Osteoblast (primary cell): Measurements from ENCODE around the gene VKORC1L1. TPM values are rescaled to one million over a fixed set of nuclear protein-coding genes. Genes with fewer than 3 reads are reported as not detected.
"Not testable (repeated sequence)": the region's sequence is repeated elsewhere in the genome, so short reads cannot be mapped to it uniquely, and the experiment has no call there.

Experiments
- DNase-seq: peaks from one replicate; pipeline ENCODE4 v3.0.0; 2011; ENCODE audit warnings: low spot score, mixed read lengths; ENCODE audit not compliant: insufficient read length; ENCODE audit errors: missing footprints
- H2AFZ ChIP-seq: 2 replicates; pipeline ENCODE4 v1.6.0; 2011; ENCODE audit warnings: mild to moderate bottlenecking, low read length
- H3K27ac ChIP-seq: 2 replicates; pipeline ENCODE4 v1.5.1; 2011; ENCODE audit warnings: mild to moderate bottlenecking, low read depth, low read length, moderate library complexity
- H3K27me3 ChIP-seq: 2 replicates; pipeline ENCODE4 v1.6.0; 2012; ENCODE audit warnings: mild to moderate bottlenecking, control low read depth, inconsistent platforms, low read length, moderate library complexity; ENCODE audit not compliant: insufficient read depth
- H3K36me3 ChIP-seq: 2 replicates; pipeline ENCODE4 v1.5.1; 2011; ENCODE audit warnings: mild to moderate bottlenecking, low read length, control low read depth, moderate library complexity; ENCODE audit not compliant: insufficient read depth
- H3K4me1 ChIP-seq: 2 replicates; pipeline ENCODE4 v1.5.1; 2011; ENCODE audit warnings: mild to moderate bottlenecking, low read length, control low read depth, moderate library complexity; ENCODE audit not compliant: insufficient read depth
- H3K4me2 ChIP-seq: 2 replicates; pipeline ENCODE4 v1.6.0; 2011; ENCODE audit warnings: mild to moderate bottlenecking, low read length; ENCODE audit not compliant: insufficient read depth
- H3K4me3 ChIP-seq: fragments of 200-600 bp; sonication (generic); 3 replicates; pipeline ENCODE4 v1.5.1; 2012; ENCODE audit warnings: mild to moderate bottlenecking, low read length, inconsistent platforms; ENCODE audit not compliant: insufficient read depth
- H3K79me2 ChIP-seq: 2 replicates; pipeline ENCODE4 v1.6.0; 2012; ENCODE audit warnings: mild to moderate bottlenecking, low read length, control low read depth, inconsistent platforms; ENCODE audit not compliant: insufficient read depth
- H3K9me3 ChIP-seq: 2 replicates; pipeline ENCODE4 v1.5.1; 2011; ENCODE audit warnings: low read depth, low read length, control low read depth
- H4K20me1 ChIP-seq: 2 replicates; pipeline ENCODE4 v1.6.0; 2012; ENCODE audit warnings: mild to moderate bottlenecking, low read length, control low read depth; ENCODE audit not compliant: insufficient read depth
- total RNA-seq: library from RNA; depleted of rRNA; stranded (reverse); fragments of >200 nt; gene quantifications from 2 replicates; pipeline ENCODE4 v1.2.3, GENCODE V29; 2012
- TF ChIP-seq, protein P1 (sequence below): IDR thresholded peaks from 2 replicates; pipeline ENCODE4 v1.5.1; 2011; ENCODE audit warnings: mild to moderate bottlenecking, low read depth, low read length, moderate library complexity; ENCODE audit errors: extremely low read depth

VKORC1L1 gene
- total RNA-seq, 1 donor = 18.5 TPM

DNA sequence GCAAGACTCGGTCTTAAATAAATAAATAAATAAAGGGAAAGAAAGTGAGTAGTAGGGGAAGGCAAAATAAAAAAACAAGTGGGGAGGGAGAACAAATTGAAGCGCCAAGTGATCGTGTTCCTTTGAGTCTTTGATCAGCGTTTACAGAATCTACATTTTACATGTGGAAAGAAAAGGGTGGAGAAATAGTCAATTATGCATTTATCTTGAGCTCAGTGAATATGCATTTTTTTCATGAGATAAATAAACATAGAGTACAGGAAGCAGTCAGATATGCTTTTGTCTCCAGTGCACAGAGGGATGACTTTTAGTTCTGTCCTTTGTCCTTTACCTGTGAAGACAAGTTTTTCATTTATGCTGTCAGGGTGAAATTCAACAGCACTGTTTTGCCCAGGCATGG, 115.2 kb downstream of the VKORC1L1 start:
- no peak overlapping the region for H3K4me2 ChIP-seq
- no peak overlapping the region for H3K4me3 ChIP-seq
- TF ChIP-seq, protein P1, sequence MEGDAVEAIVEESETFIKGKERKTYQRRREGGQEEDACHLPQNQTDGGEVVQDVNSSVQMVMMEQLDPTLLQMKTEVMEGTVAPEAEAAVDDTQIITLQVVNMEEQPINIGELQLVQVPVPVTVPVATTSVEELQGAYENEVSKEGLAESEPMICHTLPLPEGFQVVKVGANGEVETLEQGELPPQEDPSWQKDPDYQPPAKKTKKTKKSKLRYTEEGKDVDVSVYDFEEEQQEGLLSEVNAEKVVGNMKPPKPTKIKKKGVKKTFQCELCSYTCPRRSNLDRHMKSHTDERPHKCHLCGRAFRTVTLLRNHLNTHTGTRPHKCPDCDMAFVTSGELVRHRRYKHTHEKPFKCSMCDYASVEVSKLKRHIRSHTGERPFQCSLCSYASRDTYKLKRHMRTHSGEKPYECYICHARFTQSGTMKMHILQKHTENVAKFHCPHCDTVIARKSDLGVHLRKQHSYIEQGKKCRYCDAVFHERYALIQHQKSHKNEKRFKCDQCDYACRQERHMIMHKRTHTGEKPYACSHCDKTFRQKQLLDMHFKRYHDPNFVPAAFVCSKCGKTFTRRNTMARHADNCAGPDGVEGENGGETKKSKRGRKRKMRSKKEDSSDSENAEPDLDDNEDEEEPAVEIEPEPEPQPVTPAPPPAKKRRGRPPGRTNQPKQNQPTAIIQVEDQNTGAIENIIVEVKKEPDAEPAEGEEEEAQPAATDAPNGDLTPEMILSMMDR = no peak
- H3K27me3 ChIP-seq = no peaks in the 10 kb centered on the region
- H3K36me3 ChIP-seq = no peaks in the 10 kb centered on the region
- DNase-seq = no peak
- H3K27ac ChIP-seq = no peak overlapping the region
- H4K20me1 ChIP-seq = no peaks in the 10 kb centered on the region
- H3K4me1 ChIP-seq = no peaks in the 10 kb centered on the region
- H3K79me2 ChIP-seq = no peaks in the 10 kb centered on the region
- H3K9me3 ChIP-seq = no peaks in the 10 kb centered on the region
- no peak overlapping the region for H2AFZ ChIP-seq

- H3K27ac ChIP-seq, H3K4me1 ChIP-seq, H4K20me1 ChIP-seq, H2AFZ ChIP-seq, H3K4me2 ChIP-seq, H3K79me2 ChIP-seq, H3K9me3 ChIP-seq, H3K36me3 ChIP-seq, H3K27me3 ChIP-seq, DNase-seq, H3K4me3 ChIP-seq: not testable (repeated sequence)
Observed at GRCh38 chr7:65988503-65988902, 115.6 kb downstream of the VKORC1L1 start.

- no peaks in the 10 kb centered on the region for H3K79me2 ChIP-seq
Observed at GRCh38 chr7:65989694-65990080, 116.8 kb downstream of the VKORC1L1 start.

GRCh38 chr7:65991829-65992228, 119.0 kb downstream of the VKORC1L1 start:
- not testable (repeated sequence) for H3K27ac ChIP-seq, H2AFZ ChIP-seq, H3K4me3 ChIP-seq, H3K9me3 ChIP-seq, H3K79me2 ChIP-seq, H3K4me1 ChIP-seq, H4K20me1 ChIP-seq, H3K36me3 ChIP-seq, H3K27me3 ChIP-seq, H3K4me2 ChIP-seq, DNase-seq

More at GRCh38 chr7:65989694-65990080, 116.8 kb downstream of the VKORC1L1 start:
- no peak overlapping the region for H3K4me2 ChIP-seq
- TF ChIP-seq, protein P1 = no peak
- H3K27ac ChIP-seq = no peak overlapping the region
- no peaks in the 10 kb centered on the region for H3K36me3 ChIP-seq
- H2AFZ ChIP-seq = no peak overlapping the region
- no peaks in the 10 kb centered on the region for H3K4me1 ChIP-seq
- no peaks in the 10 kb centered on the region for H4K20me1 ChIP-seq
- H3K4me3 ChIP-seq = no peak overlapping the region
- H3K9me3 ChIP-seq = no peaks in the 10 kb centered on the region
- DNase-seq = peak; percentile 8
- H3K27me3 ChIP-seq = no peaks in the 10 kb centered on the region

- Histone ChIP-seq H4K20me1 (no peaks in the 10 kb centered on the region), H3K79me2 (no peaks in the 10 kb centered on the region), H3K4me3 (no peak overlapping the region), H3K36me3 (no peaks in the 10 kb centered on the region), H3K4me2 (no peak overlapping the region), H3K4me1 (no peaks in the 10 kb centered on the region), H3K27ac (no peak overlapping the region), H3K27me3 (no peaks in the 10 kb centered on the region), H2AFZ (no peak overlapping the region), H3K9me3 (no peaks in the 10 kb centered on the region)
- no peak for DNase-seq
- TF ChIP-seq, protein P1 = no peak
Observed at GRCh38 chr7:65992526-65992925, 119.7 kb downstream of the VKORC1L1 start.

DNA sequence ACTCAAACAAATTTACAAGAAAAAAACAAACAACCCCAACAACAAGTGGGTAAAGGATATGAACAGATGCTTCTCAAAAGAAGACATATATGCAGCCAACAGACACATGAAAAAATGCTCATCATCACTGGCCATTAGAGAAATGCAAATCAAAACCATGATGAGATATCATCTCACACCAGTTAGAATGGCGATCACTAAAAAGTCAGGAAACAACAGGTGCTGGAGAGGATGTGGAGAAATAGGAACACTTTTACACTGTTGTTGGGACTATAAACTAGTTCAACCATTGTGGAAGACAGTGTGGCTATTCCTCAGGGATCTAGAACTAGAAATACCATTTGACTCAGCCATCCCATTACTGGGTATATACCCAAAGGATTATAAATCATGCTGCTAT, 122.1 kb downstream of the VKORC1L1 start:
- not testable (repeated sequence) for H3K4me3 ChIP-seq, H3K4me2 ChIP-seq, H3K27ac ChIP-seq, H3K9me3 ChIP-seq, H3K4me1 ChIP-seq, H2AFZ ChIP-seq, DNase-seq, H3K27me3 ChIP-seq, H3K36me3 ChIP-seq, H3K79me2 ChIP-seq, H4K20me1 ChIP-seq

- not testable (repeated sequence) for H3K4me2 ChIP-seq, H3K9me3 ChIP-seq, H3K36me3 ChIP-seq, DNase-seq, H3K27me3 ChIP-seq, H3K4me3 ChIP-seq, H3K79me2 ChIP-seq, H4K20me1 ChIP-seq, H2AFZ ChIP-seq, H3K27ac ChIP-seq, H3K4me1 ChIP-seq
Observed at GRCh38 chr7:66000823-66001417, 128.0 kb downstream of the VKORC1L1 start.
